IMR-90 (cell line): ENCODE data around the gene RGS12. TPM values are rescaled to one million over a fixed set of nuclear protein-coding genes. Genes with fewer than 3 reads are reported as not detected.
A peak's percentile ranks its signal among the peaks of the same experiment; 100 is the strongest.

Source experiments
- ATAC-seq: fragments of 200-7000 bp; cut with Tn5 transposase; 2 replicates; pipeline ENCODE4 v1.9.1; 2020; ENCODE audit warnings: low read depth, mild to moderate bottlenecking, moderate library complexity
- BruUV-seq: library from RNA; stranded (reverse); fragments of 400-500 nt; replicated peaks from 2 replicates; lab custom pipeline; 2021; lab: Mats Ljungman, UMichigan
- CTCF ChIA-PET: fragments of 300-600 bp; formaldehyde crosslinking; extraction: SDS; loops from one replicate; lab custom pipeline; 2021; ENCODE audit warnings: antibody characterized with exemption; lab: Yijun Ruan, JAX
- POLR2A ChIA-PET: fragments of 300-600 bp; sonication (Branson Sonifier 250); formaldehyde crosslinking; loops from one replicate; lab custom pipeline; 2022; ENCODE audit warnings: antibody characterized with exemption; ENCODE audit not compliant: unreplicated experiment; lab: Charles Lee
- DNase-seq: peaks from one replicate; pipeline ENCODE4 v3.0.0; 2013
- H2AFZ ChIP-seq: replicated peaks from 2 replicates; pipeline ENCODE3; 2013; ENCODE audit warnings: low read length, mild to moderate bottlenecking; ENCODE audit not compliant: poor library complexity
- H2AK5ac ChIP-seq: 2 replicates; pipeline ENCODE4 v1.6.1; 2013; ENCODE audit warnings: low read depth, low read length, inconsistent platforms
- H2AK9ac ChIP-seq: replicated peaks from 2 replicates; pipeline ENCODE3; 2013; ENCODE audit warnings: mild to moderate bottlenecking, low read depth, low read length, moderate library complexity; ENCODE audit not compliant: poor library complexity
- H2BK120ac ChIP-seq: 2 replicates; pipeline ENCODE4 v1.6.1; 2013; ENCODE audit warnings: low read depth, low read length, inconsistent platforms
- H2BK15ac ChIP-seq: 3 replicates; pipeline ENCODE4 v1.6.1; 2013; ENCODE audit warnings: low read depth, low read length, inconsistent platforms
- H2BK20ac ChIP-seq: 2 replicates; pipeline ENCODE4 v1.6.1; 2013; ENCODE audit warnings: low read depth, mild to moderate bottlenecking, inconsistent platforms, low read length, moderate library complexity
- H2BK5ac ChIP-seq: 2 replicates; pipeline ENCODE4 v1.6.1; 2013; ENCODE audit warnings: mild to moderate bottlenecking, low read depth, low read length, inconsistent platforms; ENCODE audit not compliant: poor library complexity, severe bottlenecking
- H3K14ac ChIP-seq: replicated peaks from 2 replicates; pipeline ENCODE4 v1.6.1; 2013; ENCODE audit warnings: low read depth, low read length, inconsistent platforms
- H3K18ac ChIP-seq: 2 replicates; pipeline ENCODE4 v1.6.1; 2013; ENCODE audit warnings: low read depth, low read length, control low read depth
- H3K23ac ChIP-seq: 2 replicates; pipeline ENCODE4 v1.6.1; 2013; ENCODE audit warnings: low read depth, low read length, inconsistent platforms
- H3K27ac ChIP-seq: 2 replicates; pipeline ENCODE4 v1.5.1; 2013; ENCODE audit warnings: mild to moderate bottlenecking, control low read depth, low read length; ENCODE audit not compliant: insufficient read depth
- H3K27me3 ChIP-seq: 2 replicates; pipeline ENCODE4 v1.6.1; 2013; ENCODE audit warnings: low read length; ENCODE audit not compliant: control insufficient read depth, insufficient read depth
- H3K36me3 ChIP-seq: 2 replicates; pipeline ENCODE4 v1.6.1; 2013; ENCODE audit warnings: low read length, mixed read lengths; ENCODE audit not compliant: control insufficient read depth, insufficient read depth
- H3K4ac ChIP-seq: 2 replicates; pipeline ENCODE4 v1.6.1; 2013; ENCODE audit warnings: low read depth, low read length, inconsistent platforms
- H3K4me1 ChIP-seq: 2 replicates; pipeline ENCODE4 v1.6.1; 2013; ENCODE audit warnings: low read length, mixed read lengths; ENCODE audit not compliant: control insufficient read depth, insufficient read depth
- H3K4me2 ChIP-seq: 2 replicates; pipeline ENCODE4 v1.6.1; 2013; ENCODE audit warnings: low read depth, mild to moderate bottlenecking, control low read depth, low read length, moderate library complexity
- H3K4me3 ChIP-seq: 2 replicates; pipeline ENCODE4 v1.5.1; 2013; ENCODE audit warnings: low read depth, mild to moderate bottlenecking, control low read depth, low read length, moderate library complexity; ENCODE audit not compliant: insufficient read depth
- H3K56ac ChIP-seq: 2 replicates; pipeline ENCODE4 v1.6.1; 2013; ENCODE audit warnings: low read length, inconsistent platforms; ENCODE audit not compliant: insufficient read depth; ENCODE audit errors: extremely low read depth
- H3K79me1 ChIP-seq, 2 experiments: 2 replicates each; pipeline ENCODE4 v1.6.1; 2013; ENCODE audit warnings: low read length in 2 of 2, inconsistent platforms in 1 of 2, low read depth in 1 of 2
- H3K9ac ChIP-seq: 2 replicates; pipeline ENCODE4 v1.6.1; 2013; ENCODE audit warnings: low read depth, low read length, control low read depth
- H3K9me1 ChIP-seq: 2 replicates; pipeline ENCODE4 v1.6.1; 2013; ENCODE audit warnings: low read length, inconsistent platforms; ENCODE audit not compliant: insufficient read depth
- H3K9me3 ChIP-seq: 2 replicates; pipeline ENCODE4 v1.6.1; 2013; ENCODE audit warnings: low read length; ENCODE audit not compliant: control insufficient read depth, insufficient read depth
- H4K20me1 ChIP-seq: 2 replicates; pipeline ENCODE4 v1.6.1; 2013; ENCODE audit warnings: low read length, inconsistent platforms; ENCODE audit not compliant: insufficient read depth
- H4K5ac ChIP-seq: 2 replicates; pipeline ENCODE4 v1.6.1; 2013; ENCODE audit warnings: mild to moderate bottlenecking, low read depth, low read length, control low read depth
- H4K8ac ChIP-seq, 2 experiments: 2 replicates each; pipeline ENCODE4 v1.6.1; 2013; ENCODE audit warnings: low read depth in 2 of 2, low read length in 2 of 2, control low read depth in 1 of 2, inconsistent platforms in 1 of 2
- H4K91ac ChIP-seq: 2 replicates; pipeline ENCODE4 v1.6.1; 2013; ENCODE audit warnings: low read depth, low read length, inconsistent platforms; ENCODE audit not compliant: insufficient read depth
- BHLHE40 ChIP-seq: fragments of 150-350 bp; IDR thresholded peaks from 2 replicates; pipeline ENCODE4 v1.6.1; 2016; ENCODE audit warnings: mild to moderate bottlenecking, low read depth, low read length
- CEBPB ChIP-seq: IDR thresholded peaks from 2 replicates; pipeline ENCODE4 v1.6.1; 2012; ENCODE audit warnings: low read depth, low read length, improper control_type of control experiment
- CHD1 ChIP-seq: IDR thresholded peaks from 2 replicates; pipeline ENCODE4 v1.6.1; 2012; ENCODE audit warnings: low read depth, low read length, improper control_type of control experiment
- FOS ChIP-seq: fragments of 150-350 bp; IDR thresholded peaks from 2 replicates; pipeline ENCODE4 v1.6.1; 2016; ENCODE audit warnings: low read depth, low read length
- MAFK ChIP-seq: IDR thresholded peaks from 2 replicates; pipeline ENCODE4 v1.6.1; 2012; ENCODE audit warnings: low read depth, low read length, improper control_type of control experiment
- MAZ ChIP-seq: IDR thresholded peaks from 2 replicates; pipeline ENCODE4 v1.6.1; 2012; ENCODE audit warnings: low read depth, mild to moderate bottlenecking, low read length, improper control_type of control experiment, moderate library complexity, borderline replicate concordance
- MXI1 ChIP-seq: IDR thresholded peaks from 2 replicates; pipeline ENCODE4 v1.6.1; 2012; ENCODE audit warnings: low read depth, mild to moderate bottlenecking, low read length, moderate library complexity, borderline replicate concordance
- NFE2L2 ChIP-seq: fragments of 150-350 bp; IDR thresholded peaks from 2 replicates; pipeline ENCODE4 v1.6.1; 2016; ENCODE audit warnings: low read depth, mild to moderate bottlenecking, low read length
- POLR2A ChIP-seq: IDR thresholded peaks from 2 replicates; pipeline ENCODE4 v1.6.1; 2012; ENCODE audit warnings: mild to moderate bottlenecking, low read depth, low read length
- RAD21 ChIP-seq: IDR thresholded peaks from 2 replicates; pipeline ENCODE4 v1.6.1; 2012; ENCODE audit warnings: low read length, improper control_type of control experiment
- RCOR1 ChIP-seq: IDR thresholded peaks from 2 replicates; pipeline ENCODE4 v1.6.1; 2012; ENCODE audit warnings: mild to moderate bottlenecking, low read length, improper control_type of control experiment; ENCODE audit not compliant: insufficient replicate concordance
- RFX5 ChIP-seq: IDR thresholded peaks from 2 replicates; pipeline ENCODE4 v1.8.0; 2012; ENCODE audit warnings: low read depth, mild to moderate bottlenecking, low read length, moderate library complexity
- SMC3 ChIP-seq: fragments of 150-350 bp; IDR thresholded peaks from 2 replicates; pipeline ENCODE4 v1.6.1; 2016; ENCODE audit warnings: low read depth, mild to moderate bottlenecking, antibody characterized with exemption, low read length, moderate library complexity
- WGBS, 2 experiments: methylation state at CpG; one replicate each; pipeline versions ENCODE4 v1.1.5 to v1.1.7; 2013; ENCODE audit warnings: missing lambda C conversion rate in 2 of 2; ENCODE audit not compliant: insufficient read length in 1 of 2; ENCODE audit errors: extremely low coverage in 2 of 2; 5-methylcytosine and 5-hydroxymethylcytosine counted together
- dilution Hi-C: fragments of 300-500 bp; cut with HindIII; formaldehyde crosslinking; loops from one replicate; pipeline ENCODE4 v1.14.3; 2018; ENCODE audit warnings: low sequenced_read_pairs; ENCODE audit not compliant: unreplicated experiment
- in situ Hi-C: fragments of 300-500 bp; cut with MboI; formaldehyde crosslinking; loops from 3 replicates; pipeline ENCODE4 v1.14.3; 2019; ENCODE audit warnings: low sequenced_read_pairs, inconsistent platforms, mixed read lengths
- intact Hi-C: fragments of 100-400 bp; cut with micrococcal nuclease; formaldehyde crosslinking; loops from 2 replicates; pipeline ENCODE4 v1.10.0; 2022
- polyA plus RNA-seq, 3 experiments: library from polyadenylated mRNA; depleted of rRNA; stranded (reverse); fragments of >200 nt; gene quantifications; 2 replicates each; pipeline ENCODE4 v1.2.3, GENCODE V29; 2012; ENCODE audit warnings: low replicate concordance in 1 of 3
- total RNA-seq: library from RNA; depleted of rRNA; stranded (reverse); fragments of >200 nt; gene quantifications from 2 replicates; pipeline ENCODE4 v1.2.3, GENCODE V29; 2012
- TF ChIP-seq, protein P1 (sequence below): fragments of 150-350 bp; IDR thresholded peaks from 2 replicates; pipeline ENCODE4 v1.6.1; 2016; ENCODE audit warnings: low read depth, mild to moderate bottlenecking, low read length, moderate library complexity, borderline replicate concordance
- TF ChIP-seq, protein P2 (sequence below): fragments of 150-350 bp; IDR thresholded peaks from 2 replicates; pipeline ENCODE4 v1.6.1; 2017; ENCODE audit warnings: mild to moderate bottlenecking, antibody characterized with exemption, low read length, low read depth
- TF ChIP-seq, protein P3 (sequence below): conservative IDR thresholded peaks from 2 replicates; pipeline ENCODE4 v1.5.1; 2012; ENCODE audit warnings: mild to moderate bottlenecking, low read depth, low read length, improper control_type of control experiment

The RGS12 gene
- total and polyA plus RNA-seq, 2 of the 4 experiments (the other 2 are of a cell fraction): 11.8 to 12.0 TPM

DNA sequence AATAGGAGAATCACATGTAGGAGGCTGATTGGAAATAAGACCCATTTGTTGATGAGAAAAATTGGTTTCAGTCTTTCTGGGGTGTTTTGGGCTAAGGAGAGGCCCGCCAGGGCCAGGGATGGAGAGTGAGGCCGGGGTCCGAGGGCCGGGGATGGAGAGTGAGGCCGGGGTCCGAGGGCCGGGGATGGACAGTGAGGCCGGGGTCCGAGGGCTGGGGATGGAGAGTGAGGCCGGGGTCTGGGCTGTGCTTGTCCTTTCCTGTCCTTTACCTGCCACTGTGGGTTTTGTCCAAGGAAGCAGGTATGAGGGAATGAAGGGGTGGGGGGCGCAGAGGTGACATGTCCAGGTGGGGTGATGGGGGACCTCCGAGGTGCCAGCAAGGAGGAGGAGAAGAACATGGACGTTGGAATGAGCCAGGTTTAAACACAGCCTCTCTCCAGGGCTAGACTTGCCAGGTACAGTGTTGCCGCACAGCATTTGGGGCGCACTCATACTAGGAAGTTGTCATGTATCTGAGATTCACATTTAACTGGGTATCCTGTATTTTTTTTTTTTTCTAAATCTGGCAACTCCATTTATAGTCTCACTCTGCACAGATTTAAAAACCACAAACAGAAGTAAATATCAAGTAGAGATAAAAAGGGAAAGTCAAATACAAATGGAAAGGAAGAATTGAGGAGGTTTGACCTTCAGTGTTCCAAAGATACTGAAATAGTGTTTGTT, 8.8 kb downstream of the RGS12 start:
- Histone ChIP-seq H3K56ac (no peak overlapping the region), H3K18ac (no peak overlapping the region), H2BK5ac (no peak overlapping the region), H3K4ac (no peak overlapping the region), H4K8ac (no peak overlapping the region), H4K91ac (no peak overlapping the region), H2AFZ (no peak overlapping the region), H2BK15ac (no peak overlapping the region), H4K20me1 (peaks cover 62% of the 10 kb centered on the region), H3K4me1 (peaks cover 23% of the 10 kb centered on the region), H2AK9ac (no peak overlapping the region), H2BK120ac (no peak overlapping the region), H3K23ac (no peak overlapping the region), H3K79me1 (peaks cover 39 to 80% of the 10 kb centered on the region in 2 experiments), H3K27ac (no peak overlapping the region), H3K9me3 (no peaks in the 10 kb centered on the region), H3K14ac (0 out of 2 replicates have a peak overlapping the region, but pooled peaks have one; percentile 29), H2AK5ac (no peak overlapping the region), H3K9ac (no peak overlapping the region), H3K9me1 (peaks cover 20% of the 10 kb centered on the region), H2BK20ac (no peak overlapping the region), H4K5ac (no peak overlapping the region), H3K4me3 (no peak overlapping the region), H3K4me2 (no peak overlapping the region), H3K27me3 (no peaks in the 10 kb centered on the region), H3K36me3 (no peaks in the 10 kb centered on the region)
- no TSS peak for BruUV-seq
- ATAC-seq (no peak), DNase-seq (no peak)
- POLR2A ChIA-PET: no interaction called here
- whole genome bisulfite sequencing, 2 experiments: 100% methylated on average over 1 of the region's 15 CpGs; no CpG with 5 or more reads in 1 of the 2 experiments
- intact Hi-C loops (no loop called here), dilution Hi-C loops (no loop called here), in situ Hi-C loops (no loop called here)
- CTCF ChIA-PET: no interaction called here
- TF ChIP-seq MXI1: no peak
- no peak for TF ChIP-seq CEBPB
- no peak for TF ChIP-seq MAFK
- TF ChIP-seq, protein P1, sequence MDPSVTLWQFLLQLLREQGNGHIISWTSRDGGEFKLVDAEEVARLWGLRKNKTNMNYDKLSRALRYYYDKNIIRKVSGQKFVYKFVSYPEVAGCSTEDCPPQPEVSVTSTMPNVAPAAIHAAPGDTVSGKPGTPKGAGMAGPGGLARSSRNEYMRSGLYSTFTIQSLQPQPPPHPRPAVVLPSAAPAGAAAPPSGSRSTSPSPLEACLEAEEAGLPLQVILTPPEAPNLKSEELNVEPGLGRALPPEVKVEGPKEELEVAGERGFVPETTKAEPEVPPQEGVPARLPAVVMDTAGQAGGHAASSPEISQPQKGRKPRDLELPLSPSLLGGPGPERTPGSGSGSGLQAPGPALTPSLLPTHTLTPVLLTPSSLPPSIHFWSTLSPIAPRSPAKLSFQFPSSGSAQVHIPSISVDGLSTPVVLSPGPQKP: no peak
- no peak for TF ChIP-seq POLR2A
- no peak for TF ChIP-seq RFX5
- no peak for TF ChIP-seq CHD1
- no peak for TF ChIP-seq RCOR1
- TF ChIP-seq FOS: no peak
- TF ChIP-seq RAD21: no peak
- TF ChIP-seq, protein P2, sequence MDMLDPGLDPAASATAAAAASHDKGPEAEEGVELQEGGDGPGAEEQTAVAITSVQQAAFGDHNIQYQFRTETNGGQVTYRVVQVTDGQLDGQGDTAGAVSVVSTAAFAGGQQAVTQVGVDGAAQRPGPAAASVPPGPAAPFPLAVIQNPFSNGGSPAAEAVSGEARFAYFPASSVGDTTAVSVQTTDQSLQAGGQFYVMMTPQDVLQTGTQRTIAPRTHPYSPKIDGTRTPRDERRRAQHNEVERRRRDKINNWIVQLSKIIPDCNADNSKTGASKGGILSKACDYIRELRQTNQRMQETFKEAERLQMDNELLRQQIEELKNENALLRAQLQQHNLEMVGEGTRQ: no peak
- no peak for TF ChIP-seq NFE2L2
- TF ChIP-seq MAZ: no peak
- no peak for TF ChIP-seq SMC3
- no peak for TF ChIP-seq BHLHE40
- TF ChIP-seq, protein P3, sequence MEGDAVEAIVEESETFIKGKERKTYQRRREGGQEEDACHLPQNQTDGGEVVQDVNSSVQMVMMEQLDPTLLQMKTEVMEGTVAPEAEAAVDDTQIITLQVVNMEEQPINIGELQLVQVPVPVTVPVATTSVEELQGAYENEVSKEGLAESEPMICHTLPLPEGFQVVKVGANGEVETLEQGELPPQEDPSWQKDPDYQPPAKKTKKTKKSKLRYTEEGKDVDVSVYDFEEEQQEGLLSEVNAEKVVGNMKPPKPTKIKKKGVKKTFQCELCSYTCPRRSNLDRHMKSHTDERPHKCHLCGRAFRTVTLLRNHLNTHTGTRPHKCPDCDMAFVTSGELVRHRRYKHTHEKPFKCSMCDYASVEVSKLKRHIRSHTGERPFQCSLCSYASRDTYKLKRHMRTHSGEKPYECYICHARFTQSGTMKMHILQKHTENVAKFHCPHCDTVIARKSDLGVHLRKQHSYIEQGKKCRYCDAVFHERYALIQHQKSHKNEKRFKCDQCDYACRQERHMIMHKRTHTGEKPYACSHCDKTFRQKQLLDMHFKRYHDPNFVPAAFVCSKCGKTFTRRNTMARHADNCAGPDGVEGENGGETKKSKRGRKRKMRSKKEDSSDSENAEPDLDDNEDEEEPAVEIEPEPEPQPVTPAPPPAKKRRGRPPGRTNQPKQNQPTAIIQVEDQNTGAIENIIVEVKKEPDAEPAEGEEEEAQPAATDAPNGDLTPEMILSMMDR: no peak
